ENCODE measurements around the gene IL1F10. TPM values are rescaled to one million over a fixed set of nuclear protein-coding genes. Genes with fewer than 3 reads are reported as not detected.

Gene IL1F10
- total and polyA plus RNA-seq, 7 experiments from 2014 or later: not detected

DNA sequence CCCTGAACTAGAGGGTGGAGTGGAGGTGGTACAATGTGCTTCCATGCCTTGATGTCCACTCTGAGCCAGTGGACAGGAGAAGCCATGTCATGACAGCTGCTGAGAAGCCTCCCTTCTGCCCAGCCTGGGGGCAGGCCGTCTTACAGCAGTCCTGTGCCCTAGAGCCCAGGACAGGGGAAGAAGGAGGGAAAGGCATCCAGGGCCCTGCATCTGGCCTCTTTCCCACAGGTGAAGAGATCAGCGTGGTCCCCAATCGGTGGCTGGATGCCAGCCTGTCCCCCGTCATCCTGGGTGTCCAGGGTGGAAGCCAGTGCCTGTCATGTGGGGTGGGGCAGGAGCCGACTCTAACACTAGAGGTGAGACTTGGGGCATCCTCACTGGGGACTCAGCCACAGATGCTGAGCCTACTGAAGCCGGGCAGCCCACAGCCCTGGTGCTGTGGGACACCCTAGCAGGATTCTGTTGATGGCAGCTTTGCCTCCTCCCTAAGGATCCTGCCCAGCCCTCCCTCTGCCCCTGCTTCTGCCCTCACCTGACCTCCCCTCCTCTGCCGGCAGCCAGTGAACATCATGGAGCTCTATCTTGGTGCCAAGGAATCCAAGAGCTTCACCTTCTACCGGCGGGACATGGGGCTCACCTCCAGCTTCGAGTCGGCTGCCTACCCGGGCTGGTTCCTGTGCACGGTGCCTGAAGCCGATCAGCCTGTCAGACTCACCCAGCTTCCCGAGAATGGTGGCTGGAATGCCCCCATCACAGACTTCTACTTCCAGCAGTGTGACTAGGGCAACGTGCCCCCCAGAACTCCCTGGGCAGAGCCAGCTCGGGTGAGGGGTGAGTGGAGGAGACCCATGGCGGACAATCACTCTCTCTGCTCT is 5.6 kb upstream of the IL1F10 start:
- DNase-seq (no peak), ATAC-seq (no peak)
- H3K27me3 ChIP-seq (ENCODE audit: control insufficient read depth in 2 of 2, insufficient read depth in 2 of 2, low read length in 2 of 2): no peaks in the 10 kb centered on the region
- H3K4me1 ChIP-seq (ENCODE audit: control insufficient read depth in 2 of 2, insufficient read depth in 2 of 2, low read length in 2 of 2): no peaks in the 10 kb centered on the region
- H3K27ac ChIP-seq (ENCODE audit: low read depth, low read length): no peak overlapping the region
- Mint-ChIP-seq H3K27me3 (peaks cover 0 to 14% (median 0%) of the 10 kb centered on the region in 5 donors), H3K9me3 (peaks cover 0 to 5% (median 0%) of the 10 kb centered on the region in 11 donors), H3K4me1 (peaks cover 0 to 2% (median 0%) of the 10 kb centered on the region in 7 donors), H3K4me3 (no peak overlapping the region), H3K36me3 (peaks cover 0 to 5% (median 2%) of the 10 kb centered on the region in 5 donors), H3K27ac (peak overlapping the region in 1 of 9 donors; percentile 44)
- POLR2A ChIA-PET: no interaction called here
- H3K4me3 ChIP-seq (ENCODE audit: low read length): no peak overlapping the region
- intact Hi-C loops (cut with micrococcal nuclease): no loop called here
- H3K9me3 ChIP-seq (ENCODE audit: control insufficient read depth in 2 of 3, low read length in 3 of 3): no peaks in the 10 kb centered on the region
- CTCF ChIA-PET: no interaction called here
- H3K36me3 ChIP-seq (ENCODE audit: control insufficient read depth in 2 of 3, insufficient read depth in 3 of 3, low read length in 3 of 3): no peaks in the 10 kb centered on the region

DNA sequence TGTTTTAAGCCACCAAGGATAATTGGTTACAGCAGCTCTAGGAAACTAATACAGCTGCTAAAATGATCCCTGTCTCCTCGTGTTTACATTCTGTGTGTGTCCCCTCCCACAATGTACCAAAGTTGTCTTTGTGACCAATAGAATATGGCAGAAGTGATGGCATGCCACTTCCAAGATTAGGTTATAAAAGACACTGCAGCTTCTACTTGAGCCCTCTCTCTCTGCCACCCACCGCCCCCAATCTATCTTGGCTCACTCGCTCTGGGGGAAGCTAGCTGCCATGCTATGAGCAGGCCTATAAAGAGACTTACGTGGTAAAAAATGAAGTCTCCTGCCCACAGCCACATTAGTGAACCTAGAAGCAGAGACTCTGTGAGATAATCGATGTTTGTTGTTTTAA is 3.5 kb upstream of the IL1F10 start:
- intact Hi-C loops (cut with micrococcal nuclease): no loop called here
- Histone ChIP-seq H3K4me1 (ENCODE audit: control insufficient read depth in 2 of 2, insufficient read depth in 2 of 2, low read length in 2 of 2) (no peaks in the 10 kb centered on the region), H3K27me3 (ENCODE audit: control insufficient read depth in 2 of 2, insufficient read depth in 2 of 2, low read length in 2 of 2) (no peaks in the 10 kb centered on the region), H3K36me3 (ENCODE audit: control insufficient read depth in 2 of 3, insufficient read depth in 3 of 3, low read length in 3 of 3) (no peaks in the 10 kb centered on the region), H3K4me3 (ENCODE audit: low read length) (no peak overlapping the region), H3K27ac (ENCODE audit: low read depth, low read length) (no peak overlapping the region), H3K9me3 (ENCODE audit: control insufficient read depth in 2 of 3, low read length in 3 of 3) (no peaks in the 10 kb centered on the region)
- Mint-ChIP-seq H3K27me3 (peaks cover 0 to 24% (median 0%) of the 10 kb centered on the region in 5 donors), H3K4me1 (peaks cover 0 to 2% (median 0%) of the 10 kb centered on the region in 7 donors), H3K36me3 (peaks cover 0 to 5% (median 3%) of the 10 kb centered on the region in 5 donors), H3K27ac (no peak overlapping the region), H3K4me3 (no peak overlapping the region), H3K9me3 (peaks cover 0 to 7% (median 0%) of the 10 kb centered on the region in 11 donors)
- ATAC-seq (no peak), DNase-seq (no peak)
- CTCF ChIA-PET: no interaction called here
- POLR2A ChIA-PET: no interaction called here

GRCh38 chr2:113064898-113065297 is 2.9 kb upstream of the IL1F10 start:
- ATAC-seq (no peak), DNase-seq (no peak)
- no peaks in the 10 kb centered on the region for H3K36me3 ChIP-seq (ENCODE audit: control insufficient read depth in 2 of 3, insufficient read depth in 3 of 3, low read length in 3 of 3)
- H3K4me1 Mint-ChIP-seq: peaks cover 0 to 2% (median 0%) of the 10 kb centered on the region in 7 donors
- peaks cover 0 to 5% (median 3%) of the 10 kb centered on the region in 5 donors for H3K36me3 Mint-ChIP-seq
- H3K27me3 ChIP-seq (ENCODE audit: control insufficient read depth in 2 of 2, insufficient read depth in 2 of 2, low read length in 2 of 2): no peaks in the 10 kb centered on the region
- H3K4me1 ChIP-seq (ENCODE audit: control insufficient read depth in 2 of 2, insufficient read depth in 2 of 2, low read length in 2 of 2): no peaks in the 10 kb centered on the region
- H3K27ac ChIP-seq (ENCODE audit: low read depth, low read length): no peak overlapping the region
- peaks cover 0 to 7% (median 0%) of the 10 kb centered on the region in 11 donors for H3K9me3 Mint-ChIP-seq
- ChIA-PET POLR2A (no interaction called here), CTCF (no interaction called here)
- peaks cover 0 to 27% (median 0%) of the 10 kb centered on the region in 5 donors for H3K27me3 Mint-ChIP-seq
- H3K9me3 ChIP-seq (ENCODE audit: control insufficient read depth in 2 of 3, low read length in 3 of 3): no peaks in the 10 kb centered on the region
- H3K27ac Mint-ChIP-seq: no peak overlapping the region
- intact Hi-C loops (cut with micrococcal nuclease): no loop called here
- no peak overlapping the region for H3K4me3 Mint-ChIP-seq
- H3K4me3 ChIP-seq (ENCODE audit: low read length): no peak overlapping the region

GRCh38 chr2:113068249-113068648 is 479 bp downstream of the IL1F10 start:
- Histone ChIP-seq H3K4me1 (ENCODE audit: control insufficient read depth in 2 of 2, insufficient read depth in 2 of 2, low read length in 2 of 2) (no peaks in the 10 kb centered on the region), H3K36me3 (ENCODE audit: control insufficient read depth in 2 of 3, insufficient read depth in 3 of 3, low read length in 3 of 3) (no peaks in the 10 kb centered on the region), H3K4me3 (ENCODE audit: low read length) (no peak overlapping the region), H3K27me3 (ENCODE audit: control insufficient read depth in 2 of 2, insufficient read depth in 2 of 2, low read length in 2 of 2) (no peaks in the 10 kb centered on the region), H3K9me3 (ENCODE audit: control insufficient read depth in 2 of 3, low read length in 3 of 3) (no peaks in the 10 kb centered on the region), H3K27ac (ENCODE audit: low read depth, low read length) (no peak overlapping the region)
- Mint-ChIP-seq H3K27me3 (peaks cover 0 to 28% (median 0%) of the 10 kb centered on the region in 5 donors), H3K9me3 (peaks cover 0 to 7% (median 0%) of the 10 kb centered on the region in 11 donors), H3K4me3 (no peak overlapping the region), H3K27ac (no peak overlapping the region), H3K4me1 (peaks cover 0 to 6% (median 0%) of the 10 kb centered on the region in 7 donors), H3K36me3 (peaks cover 0 to 5% (median 3%) of the 10 kb centered on the region in 5 donors)
- no peak for DNase-seq
- POLR2A ChIA-PET: interaction anchor here (0.9 kb wide), 1 partner anchor 40 kb away, joined by 4 read pairs; no protein-coding TSS in a partner anchor
- ATAC-seq: no peak
- intact Hi-C loops (cut with micrococcal nuclease): no loop called here
- CTCF ChIA-PET: interaction anchor here (0.7 kb wide), 1 partner anchor 11 kb away, joined by 3 read pairs; no protein-coding TSS in a partner anchor

- Histone ChIP-seq H3K27ac (ENCODE audit: low read depth, low read length) (no peak overlapping the region), H3K4me1 (ENCODE audit: control insufficient read depth in 2 of 2, insufficient read depth in 2 of 2, low read length in 2 of 2) (no peaks in the 10 kb centered on the region), H3K27me3 (ENCODE audit: control insufficient read depth in 2 of 2, insufficient read depth in 2 of 2, low read length in 2 of 2) (no peaks in the 10 kb centered on the region), H3K4me3 (ENCODE audit: low read length) (no peak overlapping the region), H3K9me3 (ENCODE audit: control insufficient read depth in 2 of 3, low read length in 3 of 3) (no peaks in the 10 kb centered on the region), H3K36me3 (ENCODE audit: control insufficient read depth in 2 of 3, insufficient read depth in 3 of 3, low read length in 3 of 3) (no peaks in the 10 kb centered on the region)
- no peak for DNase-seq
- no peak overlapping the region for H3K27ac Mint-ChIP-seq
- H3K4me1 Mint-ChIP-seq: peaks cover 0 to 6% (median 0%) of the 10 kb centered on the region in 7 donors
- CTCF ChIA-PET: no interaction called here
- peaks cover 0 to 7% (median 0%) of the 10 kb centered on the region in 11 donors for H3K9me3 Mint-ChIP-seq
- intact Hi-C loops (cut with micrococcal nuclease): no loop called here
- no peak overlapping the region for H3K4me3 Mint-ChIP-seq
- ATAC-seq: no peak
- POLR2A ChIA-PET: interaction anchor here (0.9 kb wide), 1 partner anchor 41 kb away, joined by 4 read pairs; no protein-coding TSS in a partner anchor
- H3K36me3 Mint-ChIP-seq: peaks cover 0 to 5% (median 3%) of the 10 kb centered on the region in 5 donors
- peaks cover 0 to 25% (median 0%) of the 10 kb centered on the region in 5 donors for H3K27me3 Mint-ChIP-seq
Observed at GRCh38 chr2:113068706-113069485, 1.1 kb downstream of the IL1F10 start.

DNA sequence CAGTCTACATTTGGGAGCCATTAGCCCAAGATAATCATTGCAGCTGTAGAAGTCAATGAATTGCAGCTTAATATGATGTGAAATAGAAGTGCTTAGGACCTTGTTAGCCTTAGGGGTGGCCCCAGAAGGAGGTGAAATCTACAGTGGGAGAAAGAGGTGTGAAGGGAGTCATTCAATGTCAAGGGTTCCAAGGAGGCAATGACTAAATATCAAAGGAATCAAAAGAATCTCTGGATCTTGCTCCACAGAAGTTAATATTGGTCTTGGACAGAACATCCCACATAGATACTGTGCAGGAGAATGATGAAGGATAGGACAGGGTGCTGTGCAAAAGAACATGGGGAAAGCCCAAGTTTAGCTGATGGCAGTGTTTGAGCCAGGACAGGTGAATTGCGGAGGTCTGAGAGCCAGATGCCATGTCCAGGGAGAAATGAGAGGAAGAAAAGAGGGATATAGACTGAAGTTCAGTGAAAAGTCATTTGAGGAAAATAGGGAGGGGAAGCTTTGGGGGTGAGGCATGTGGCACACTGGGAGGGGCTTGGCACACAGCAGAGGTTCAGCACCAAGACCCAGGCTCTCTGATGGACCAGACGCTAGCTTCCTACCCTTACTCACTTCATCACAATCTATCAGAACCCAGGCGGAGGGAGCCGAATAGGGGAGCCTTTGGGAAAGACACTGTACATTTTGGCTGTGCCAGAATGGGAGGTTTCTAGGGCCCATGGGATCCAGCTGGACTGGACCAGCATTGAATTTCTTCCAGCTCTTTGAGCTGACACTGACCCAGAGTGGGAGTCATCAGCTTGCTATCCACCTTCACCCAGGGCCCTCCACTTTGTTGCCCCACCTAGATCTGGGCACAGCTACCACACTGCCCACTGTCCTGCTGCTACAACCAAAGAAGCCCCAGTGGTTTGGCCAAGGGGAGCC is 2.2 kb downstream of the IL1F10 start:
- Mint-ChIP-seq H3K27ac (peak overlapping the region in 2 of 9 donors; percentile 13 to 20), H3K9me3 (peaks cover 0 to 7% (median 0%) of the 10 kb centered on the region in 11 donors), H3K4me1 (peaks cover 2 to 11% (median 7%) of the 10 kb centered on the region in 7 donors), H3K36me3 (peaks cover 0 to 5% (median 3%) of the 10 kb centered on the region in 5 donors), H3K27me3 (peaks cover 0 to 24% (median 0%) of the 10 kb centered on the region in 5 donors), H3K4me3 (no peak overlapping the region)
- POLR2A ChIA-PET: interaction anchor here (0.8 kb wide), 1 partner anchor 341 kb away, joined by 3 read pairs; no protein-coding TSS in a partner anchor
- Histone ChIP-seq H3K27me3 (ENCODE audit: control insufficient read depth in 2 of 2, insufficient read depth in 2 of 2, low read length in 2 of 2) (no peaks in the 10 kb centered on the region), H3K36me3 (ENCODE audit: control insufficient read depth in 2 of 3, insufficient read depth in 3 of 3, low read length in 3 of 3) (no peaks in the 10 kb centered on the region), H3K4me1 (ENCODE audit: control insufficient read depth in 2 of 2, insufficient read depth in 2 of 2, low read length in 2 of 2) (peaks cover 0 to 3% of the 10 kb centered on the region in 2 donors), H3K27ac (ENCODE audit: low read depth, low read length) (no peak overlapping the region), H3K9me3 (ENCODE audit: control insufficient read depth in 2 of 3, low read length in 3 of 3) (no peaks in the 10 kb centered on the region), H3K4me3 (ENCODE audit: low read length) (no peak overlapping the region)
- intact Hi-C loops (cut with micrococcal nuclease): no loop called here
- DNase-seq (no peak), ATAC-seq (no peak)
- CTCF ChIA-PET: no interaction called here
